HL-60 (cell line): ENCODE measurements around the gene MACROD2.

Source experiments
- DNase-seq, 2 experiments: peaks; one replicate each; pipeline ENCODE4 v3.0.0-alpha.2; 2010 to 2020; ENCODE audit warnings: low read depth in 1 of 2, low spot score in 1 of 2
- H3K27ac ChIP-seq: fragments of 250-450 bp; sonication (Bioruptor Pico); replicated peaks from 2 replicates; pipeline ENCODE4 v1.5.1; 2020; ENCODE audit warnings: mild to moderate bottlenecking, moderate library complexity
- H3K27me3 ChIP-seq: fragments of 250-450 bp; sonication (Bioruptor Pico); 2 replicates; pipeline ENCODE4 v1.5.1; 2021; ENCODE audit warnings: mild to moderate bottlenecking, moderate library complexity; ENCODE audit not compliant: insufficient read depth, poor library complexity, severe bottlenecking
- H3K4me3 ChIP-seq: replicated peaks from 2 replicates; pipeline ENCODE4 v1.5.1; 2011; ENCODE audit warnings: mild to moderate bottlenecking, control low read depth, low read length; ENCODE audit not compliant: insufficient read depth
- GABPA ChIP-seq: IDR thresholded peaks from 2 replicates; pipeline ENCODE4 v1.6.1; 2012; ENCODE audit warnings: low read depth
- POLR2AphosphoS5 ChIP-seq: IDR thresholded peaks from 2 replicates; pipeline ENCODE4 v1.6.1; 2012; ENCODE audit warnings: low read depth
- SPI1 ChIP-seq: IDR thresholded peaks from 2 replicates; pipeline ENCODE4 v1.6.1; 2012; ENCODE audit warnings: low read depth, mild to moderate bottlenecking, borderline replicate concordance
- TF ChIP-seq, protein P1 (sequence below): IDR thresholded peaks from one replicate; pipeline ENCODE4 v1.5.1; 2011; ENCODE audit warnings: low read length, control low read depth, inconsistent platforms; ENCODE audit not compliant: insufficient read depth
- TF ChIP-seq, protein P2 (sequence below): IDR thresholded peaks from 2 replicates; pipeline ENCODE4 v1.6.1; 2012; ENCODE audit warnings: low read depth; ENCODE audit not compliant: insufficient replicate concordance

Gene MACROD2

DNA sequence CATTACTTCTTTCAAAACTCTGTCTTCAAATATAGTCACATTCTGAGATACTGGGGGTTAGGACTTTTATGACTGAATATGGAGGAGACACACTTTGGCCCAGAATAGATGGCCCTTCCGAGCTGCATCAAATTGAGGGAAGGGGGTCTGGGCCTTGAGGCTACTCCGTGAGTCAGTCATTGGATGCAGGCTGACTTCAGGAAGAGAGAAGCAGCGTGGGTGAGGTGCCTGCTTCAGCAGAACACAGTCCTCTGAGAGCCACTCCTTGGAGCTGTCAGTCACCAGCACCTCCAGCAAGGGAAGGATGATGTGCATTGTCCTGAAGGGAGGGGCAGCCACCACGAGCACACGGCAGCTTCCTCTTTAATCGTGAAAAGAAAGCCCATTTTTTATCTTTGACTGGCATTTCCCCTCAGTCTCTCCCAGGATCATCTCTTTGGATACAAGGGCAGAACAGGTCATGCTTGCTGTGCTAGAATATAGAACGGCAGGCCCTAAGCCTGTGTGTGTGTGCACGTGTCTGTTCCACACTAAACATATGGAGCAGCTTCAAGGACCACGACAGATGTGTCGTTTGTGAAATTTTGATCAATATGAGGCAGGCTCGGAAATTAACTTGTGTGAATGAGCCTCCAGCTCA lies 1856.4 kb downstream of the MACROD2 start:
- DNase-seq = no peak
- TF ChIP-seq, protein P1, sequence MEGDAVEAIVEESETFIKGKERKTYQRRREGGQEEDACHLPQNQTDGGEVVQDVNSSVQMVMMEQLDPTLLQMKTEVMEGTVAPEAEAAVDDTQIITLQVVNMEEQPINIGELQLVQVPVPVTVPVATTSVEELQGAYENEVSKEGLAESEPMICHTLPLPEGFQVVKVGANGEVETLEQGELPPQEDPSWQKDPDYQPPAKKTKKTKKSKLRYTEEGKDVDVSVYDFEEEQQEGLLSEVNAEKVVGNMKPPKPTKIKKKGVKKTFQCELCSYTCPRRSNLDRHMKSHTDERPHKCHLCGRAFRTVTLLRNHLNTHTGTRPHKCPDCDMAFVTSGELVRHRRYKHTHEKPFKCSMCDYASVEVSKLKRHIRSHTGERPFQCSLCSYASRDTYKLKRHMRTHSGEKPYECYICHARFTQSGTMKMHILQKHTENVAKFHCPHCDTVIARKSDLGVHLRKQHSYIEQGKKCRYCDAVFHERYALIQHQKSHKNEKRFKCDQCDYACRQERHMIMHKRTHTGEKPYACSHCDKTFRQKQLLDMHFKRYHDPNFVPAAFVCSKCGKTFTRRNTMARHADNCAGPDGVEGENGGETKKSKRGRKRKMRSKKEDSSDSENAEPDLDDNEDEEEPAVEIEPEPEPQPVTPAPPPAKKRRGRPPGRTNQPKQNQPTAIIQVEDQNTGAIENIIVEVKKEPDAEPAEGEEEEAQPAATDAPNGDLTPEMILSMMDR = no peak
- TF ChIP-seq POLR2AphosphoS5 = no peak
- H3K27ac ChIP-seq = no peak overlapping the region

DNA sequence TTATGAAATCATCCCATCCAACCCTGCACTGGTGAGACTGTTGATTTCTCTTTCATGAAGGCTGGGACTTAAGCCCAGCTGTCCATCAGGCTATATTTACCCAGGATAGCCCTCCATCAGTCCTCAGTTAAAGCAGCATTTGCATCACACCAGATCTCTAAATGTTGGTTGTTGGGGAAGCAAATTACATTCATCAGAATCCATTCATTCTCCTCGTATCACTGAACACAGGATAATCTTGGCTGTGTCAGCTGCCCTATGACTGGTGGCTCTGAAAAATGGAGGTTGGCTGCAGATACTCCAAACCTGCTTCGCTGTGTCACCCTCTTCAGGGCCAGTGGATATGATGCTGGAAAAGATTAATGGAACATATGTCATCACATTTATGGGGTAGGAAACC lies 1859.6 kb downstream of the MACROD2 start:
- Histone ChIP-seq H3K27me3 (no peaks in the 10 kb centered on the region), H3K4me3 (no peak overlapping the region), H3K27ac (no peak overlapping the region)
- no peak for DNase-seq
- no peak for TF ChIP-seq SPI1

More for the DNA sequence above, 1856.4 kb downstream of the MACROD2 start:
- Histone ChIP-seq H3K27me3 (no peaks in the 10 kb centered on the region), H3K4me3 (no peak overlapping the region)

DNA sequence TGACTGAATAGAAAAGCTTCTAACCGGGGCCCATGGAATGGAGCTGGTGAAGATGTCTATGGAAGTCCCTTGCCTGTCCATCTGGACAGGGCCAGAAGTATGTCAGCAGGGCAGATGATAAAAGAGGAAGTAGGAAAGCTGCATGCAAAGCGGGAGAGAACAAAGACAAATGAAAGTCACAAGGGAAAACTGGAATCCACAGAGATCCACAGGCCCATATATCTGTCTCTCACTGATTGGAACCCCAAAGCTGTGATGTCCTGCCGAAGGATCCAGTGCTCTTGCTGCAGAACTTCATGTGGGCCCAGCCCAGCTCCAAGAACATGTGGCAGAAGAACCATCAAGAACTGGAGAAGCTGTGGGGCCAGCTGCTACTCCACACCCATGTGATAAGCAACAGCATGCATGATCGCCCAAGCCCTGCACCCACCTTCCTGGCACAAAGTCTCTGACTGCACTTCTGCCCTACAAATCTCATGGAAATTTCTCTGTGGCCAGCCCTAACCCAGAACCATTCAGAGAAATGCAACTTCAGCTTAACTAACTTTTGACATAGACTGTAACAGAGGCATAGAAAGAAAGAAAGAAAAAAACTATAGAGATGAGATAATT lies 1862.0 kb downstream of the MACROD2 start:
- DNase-seq = no peak
- peak; percentile 12; the same call in 1 of the 2 replicates for TF ChIP-seq SPI1
- no peak for TF ChIP-seq POLR2AphosphoS5
- H3K27ac ChIP-seq = no peak overlapping the region
- no peak overlapping the region for H3K4me3 ChIP-seq
- no peaks in the 10 kb centered on the region for H3K27me3 ChIP-seq

DNA sequence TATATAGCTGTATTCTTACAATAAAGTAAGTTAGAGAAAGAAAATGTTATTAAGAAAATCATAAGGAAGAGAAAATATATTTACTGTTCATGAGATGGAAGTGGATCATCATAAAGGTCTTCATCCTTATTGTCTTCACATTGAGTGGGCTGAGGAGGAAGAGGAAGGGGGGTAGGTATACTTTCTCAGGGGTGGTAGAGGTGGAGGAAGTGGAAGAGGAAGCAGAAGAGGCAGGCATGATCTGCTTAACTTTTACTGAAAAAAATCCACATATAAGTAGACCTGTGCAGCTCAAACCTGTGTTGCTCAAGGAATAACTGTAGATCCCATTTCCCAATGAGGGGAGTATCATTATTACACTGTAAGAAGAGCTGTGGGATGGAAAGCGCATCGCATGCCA lies 1863.7 kb downstream of the MACROD2 start:
- Histone ChIP-seq H3K4me3 (no peak overlapping the region), H3K27me3 (no peaks in the 10 kb centered on the region), H3K27ac (no peak overlapping the region)
- TF ChIP-seq, protein P2, sequence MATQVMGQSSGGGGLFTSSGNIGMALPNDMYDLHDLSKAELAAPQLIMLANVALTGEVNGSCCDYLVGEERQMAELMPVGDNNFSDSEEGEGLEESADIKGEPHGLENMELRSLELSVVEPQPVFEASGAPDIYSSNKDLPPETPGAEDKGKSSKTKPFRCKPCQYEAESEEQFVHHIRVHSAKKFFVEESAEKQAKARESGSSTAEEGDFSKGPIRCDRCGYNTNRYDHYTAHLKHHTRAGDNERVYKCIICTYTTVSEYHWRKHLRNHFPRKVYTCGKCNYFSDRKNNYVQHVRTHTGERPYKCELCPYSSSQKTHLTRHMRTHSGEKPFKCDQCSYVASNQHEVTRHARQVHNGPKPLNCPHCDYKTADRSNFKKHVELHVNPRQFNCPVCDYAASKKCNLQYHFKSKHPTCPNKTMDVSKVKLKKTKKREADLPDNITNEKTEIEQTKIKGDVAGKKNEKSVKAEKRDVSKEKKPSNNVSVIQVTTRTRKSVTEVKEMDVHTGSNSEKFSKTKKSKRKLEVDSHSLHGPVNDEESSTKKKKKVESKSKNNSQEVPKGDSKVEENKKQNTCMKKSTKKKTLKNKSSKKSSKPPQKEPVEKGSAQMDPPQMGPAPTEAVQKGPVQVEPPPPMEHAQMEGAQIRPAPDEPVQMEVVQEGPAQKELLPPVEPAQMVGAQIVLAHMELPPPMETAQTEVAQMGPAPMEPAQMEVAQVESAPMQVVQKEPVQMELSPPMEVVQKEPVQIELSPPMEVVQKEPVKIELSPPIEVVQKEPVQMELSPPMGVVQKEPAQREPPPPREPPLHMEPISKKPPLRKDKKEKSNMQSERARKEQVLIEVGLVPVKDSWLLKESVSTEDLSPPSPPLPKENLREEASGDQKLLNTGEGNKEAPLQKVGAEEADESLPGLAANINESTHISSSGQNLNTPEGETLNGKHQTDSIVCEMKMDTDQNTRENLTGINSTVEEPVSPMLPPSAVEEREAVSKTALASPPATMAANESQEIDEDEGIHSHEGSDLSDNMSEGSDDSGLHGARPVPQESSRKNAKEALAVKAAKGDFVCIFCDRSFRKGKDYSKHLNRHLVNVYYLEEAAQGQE = no peak
- TF ChIP-seq GABPA (no peak), SPI1 (no peak), POLR2AphosphoS5 (no peak)
- TF ChIP-seq, protein P1 = no peak
- DNase-seq = no peak

DNA sequence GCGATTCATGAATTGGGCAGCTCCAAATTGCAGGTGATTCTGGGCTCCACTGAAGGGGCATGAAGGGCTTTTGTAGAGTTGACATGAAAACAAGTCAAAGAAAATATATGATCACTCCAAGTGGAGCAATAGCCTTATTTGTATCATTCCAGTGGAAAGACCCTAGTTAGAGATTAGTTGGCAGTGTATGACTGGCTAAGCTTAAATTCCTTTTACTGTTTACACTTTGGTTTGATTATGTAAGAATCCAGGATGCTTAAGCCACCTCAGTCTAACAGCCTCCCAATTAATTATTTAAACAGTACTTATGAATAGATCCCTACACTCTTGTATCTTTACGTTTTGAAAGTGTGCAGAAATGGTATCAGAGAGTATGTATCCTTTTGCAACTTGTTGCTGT lies 1865.5 kb downstream of the MACROD2 start:
- H3K4me3 ChIP-seq = no peak overlapping the region
- TF ChIP-seq, protein P2 = no peak
- TF ChIP-seq POLR2AphosphoS5 (no peak), SPI1 (no peak), GABPA (no peak)
- TF ChIP-seq, protein P1 = no peak
- H3K27me3 ChIP-seq = no peaks in the 10 kb centered on the region
- no peak for DNase-seq
- no peak overlapping the region for H3K27ac ChIP-seq
